Measurements from ENCODE around the gene PYGB.

The PYGB gene

DNA sequence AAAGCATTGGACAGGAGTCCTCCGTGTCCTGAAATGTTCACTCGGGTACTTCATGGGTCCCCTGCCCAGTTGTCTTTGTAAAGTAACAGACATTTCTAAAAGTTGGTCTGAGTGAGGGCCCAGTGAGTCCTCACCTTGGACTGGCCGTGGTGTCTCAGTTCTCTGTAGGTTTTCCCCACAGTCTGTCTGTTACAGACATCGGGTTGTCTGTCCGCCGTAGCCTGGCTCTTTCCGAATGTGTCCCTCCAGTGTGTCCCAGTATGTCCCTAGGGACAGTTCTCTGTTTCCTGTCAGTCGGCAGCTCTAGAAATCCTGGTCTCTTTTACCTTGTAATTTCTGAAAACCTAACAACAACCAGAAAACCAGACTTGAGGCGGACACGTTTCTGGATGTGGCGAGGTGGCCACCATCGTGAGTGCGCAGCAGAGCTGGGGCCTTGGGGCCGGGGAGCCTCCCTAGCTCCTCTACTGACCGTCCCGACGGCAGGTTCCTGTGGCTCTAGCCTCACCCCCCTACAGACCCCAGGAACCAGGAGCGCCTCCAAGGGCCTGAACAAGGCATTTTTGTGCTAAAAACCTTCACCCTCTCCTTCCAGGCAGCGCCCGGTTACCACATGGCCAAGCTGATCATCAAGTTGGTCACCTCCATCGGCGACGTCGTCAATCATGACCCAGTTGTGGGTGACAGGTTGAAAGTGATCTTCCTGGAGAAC is 42.2 kb downstream of the PYGB start:
- no peaks in the 10 kb centered on the region for H3K27me3 ChIP-seq
- no peak overlapping the region for H3K27ac ChIP-seq
- H3K4me3 ChIP-seq (ENCODE audit: low read depth in 1 of 2, low read length in 1 of 2), result no peak overlapping the region
- peaks cover 82% of the 10 kb centered on the region for H3K36me3 ChIP-seq
- no peaks in the 10 kb centered on the region for H3K9me3 ChIP-seq
- no peaks in the 10 kb centered on the region for H3K4me1 ChIP-seq (ENCODE audit: control insufficient read depth in 1 of 2, insufficient read depth in 1 of 2, low read depth in 1 of 2, low read length in 1 of 2)
- TF ChIP-seq, protein P1, sequence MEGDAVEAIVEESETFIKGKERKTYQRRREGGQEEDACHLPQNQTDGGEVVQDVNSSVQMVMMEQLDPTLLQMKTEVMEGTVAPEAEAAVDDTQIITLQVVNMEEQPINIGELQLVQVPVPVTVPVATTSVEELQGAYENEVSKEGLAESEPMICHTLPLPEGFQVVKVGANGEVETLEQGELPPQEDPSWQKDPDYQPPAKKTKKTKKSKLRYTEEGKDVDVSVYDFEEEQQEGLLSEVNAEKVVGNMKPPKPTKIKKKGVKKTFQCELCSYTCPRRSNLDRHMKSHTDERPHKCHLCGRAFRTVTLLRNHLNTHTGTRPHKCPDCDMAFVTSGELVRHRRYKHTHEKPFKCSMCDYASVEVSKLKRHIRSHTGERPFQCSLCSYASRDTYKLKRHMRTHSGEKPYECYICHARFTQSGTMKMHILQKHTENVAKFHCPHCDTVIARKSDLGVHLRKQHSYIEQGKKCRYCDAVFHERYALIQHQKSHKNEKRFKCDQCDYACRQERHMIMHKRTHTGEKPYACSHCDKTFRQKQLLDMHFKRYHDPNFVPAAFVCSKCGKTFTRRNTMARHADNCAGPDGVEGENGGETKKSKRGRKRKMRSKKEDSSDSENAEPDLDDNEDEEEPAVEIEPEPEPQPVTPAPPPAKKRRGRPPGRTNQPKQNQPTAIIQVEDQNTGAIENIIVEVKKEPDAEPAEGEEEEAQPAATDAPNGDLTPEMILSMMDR (IDR thresholded peaks at IDR 0.05), result no peak

DNA sequence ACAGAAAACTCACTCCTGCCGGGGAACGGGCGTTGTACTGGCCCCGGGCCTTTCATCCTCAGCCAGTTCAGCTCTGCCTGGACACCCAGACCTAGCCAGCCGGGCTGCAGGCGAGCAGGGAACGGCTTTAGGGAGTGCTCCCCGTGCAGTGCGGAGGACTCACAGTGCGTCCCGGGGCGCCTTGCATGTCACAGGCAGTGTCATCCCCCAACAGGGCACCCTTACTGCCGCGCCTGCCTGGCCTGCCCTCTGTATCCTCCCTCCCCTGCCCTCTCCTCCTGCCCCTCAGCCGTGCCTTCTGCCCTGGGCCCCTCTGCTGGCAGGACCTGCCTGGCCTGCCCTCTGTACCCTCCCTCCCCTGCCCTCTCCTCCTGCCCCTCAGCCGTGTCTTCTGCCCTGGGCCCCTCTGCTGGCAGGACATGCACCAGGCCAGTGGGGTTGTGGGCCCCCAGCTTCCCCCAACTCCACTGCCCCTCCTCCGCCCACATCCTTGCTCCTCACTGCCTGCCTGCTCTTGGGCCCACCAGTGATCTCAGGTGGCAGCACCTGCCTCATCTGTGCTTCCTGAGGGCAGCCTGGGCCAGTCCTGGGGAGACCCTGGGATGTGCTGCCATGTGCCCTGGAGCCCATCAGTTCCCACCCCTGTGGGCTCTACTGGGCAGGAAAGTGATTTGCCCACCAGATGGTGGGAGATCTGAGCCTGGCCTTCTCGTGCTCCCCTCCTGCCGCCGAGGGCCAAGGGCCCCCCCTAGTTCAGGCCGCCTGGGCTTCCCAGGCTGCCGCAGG is 43.0 kb downstream of the PYGB start:
- Histone ChIP-seq H3K27ac (no peak overlapping the region), H3K4me1 (ENCODE audit: control insufficient read depth in 1 of 2, insufficient read depth in 1 of 2, low read depth in 1 of 2, low read length in 1 of 2) (no peaks in the 10 kb centered on the region), H3K9me3 (no peaks in the 10 kb centered on the region), H3K36me3 (peaks cover 80% of the 10 kb centered on the region), H3K27me3 (no peaks in the 10 kb centered on the region), H3K4me3 (ENCODE audit: low read depth in 1 of 2, low read length in 1 of 2) (no peak overlapping the region)
- TF ChIP-seq, protein P1 (IDR thresholded peaks at IDR 0.05), result no peak

DNA sequence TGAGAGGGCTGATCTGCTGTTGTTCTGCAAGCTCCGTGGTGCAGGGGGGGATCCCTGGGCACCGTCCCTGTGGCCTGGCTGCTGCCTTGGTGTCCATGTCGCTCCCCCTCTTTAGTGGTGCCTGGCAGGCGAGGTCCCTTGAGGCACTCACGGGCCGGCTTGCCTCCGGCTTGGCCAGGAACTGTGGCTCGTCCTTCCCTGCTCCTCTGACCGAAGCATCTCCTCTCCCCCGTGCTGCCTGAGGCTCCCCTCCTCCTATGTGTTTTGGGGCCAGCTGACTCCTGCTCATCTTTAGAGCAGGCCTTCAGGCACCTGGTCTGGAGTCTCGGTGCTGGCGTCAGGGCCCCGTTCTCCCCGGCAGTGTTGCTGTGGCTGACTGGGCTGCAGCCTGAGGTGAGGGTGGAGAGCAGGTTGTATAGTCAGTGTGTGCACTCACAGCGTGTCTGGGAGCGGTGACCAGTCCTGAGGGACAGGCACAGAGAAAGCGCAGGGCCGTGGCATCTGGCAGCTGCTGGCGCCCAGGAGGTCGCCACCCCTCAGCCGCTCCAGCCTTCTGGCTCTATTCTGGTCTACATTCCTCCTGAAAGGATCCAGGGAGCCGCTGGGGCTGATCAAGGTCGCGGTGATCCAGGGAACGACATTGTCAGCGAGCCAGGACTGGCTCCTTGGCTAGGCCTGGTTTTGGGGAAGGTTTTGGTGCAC is 43.7 kb downstream of the PYGB start:
- H3K4me1 ChIP-seq (ENCODE audit: control insufficient read depth in 1 of 2, insufficient read depth in 1 of 2, low read depth in 1 of 2, low read length in 1 of 2), result no peaks in the 10 kb centered on the region
- H3K36me3 ChIP-seq, result peaks cover 80% of the 10 kb centered on the region
- no peak overlapping the region for H3K27ac ChIP-seq
- H3K4me3 ChIP-seq (ENCODE audit: low read depth in 1 of 2, low read length in 1 of 2), result no peak overlapping the region
- TF ChIP-seq, protein P1 (IDR thresholded peaks at IDR 0.05), result no peak
- no peaks in the 10 kb centered on the region for H3K9me3 ChIP-seq
- H3K27me3 ChIP-seq, result no peaks in the 10 kb centered on the region

DNA sequence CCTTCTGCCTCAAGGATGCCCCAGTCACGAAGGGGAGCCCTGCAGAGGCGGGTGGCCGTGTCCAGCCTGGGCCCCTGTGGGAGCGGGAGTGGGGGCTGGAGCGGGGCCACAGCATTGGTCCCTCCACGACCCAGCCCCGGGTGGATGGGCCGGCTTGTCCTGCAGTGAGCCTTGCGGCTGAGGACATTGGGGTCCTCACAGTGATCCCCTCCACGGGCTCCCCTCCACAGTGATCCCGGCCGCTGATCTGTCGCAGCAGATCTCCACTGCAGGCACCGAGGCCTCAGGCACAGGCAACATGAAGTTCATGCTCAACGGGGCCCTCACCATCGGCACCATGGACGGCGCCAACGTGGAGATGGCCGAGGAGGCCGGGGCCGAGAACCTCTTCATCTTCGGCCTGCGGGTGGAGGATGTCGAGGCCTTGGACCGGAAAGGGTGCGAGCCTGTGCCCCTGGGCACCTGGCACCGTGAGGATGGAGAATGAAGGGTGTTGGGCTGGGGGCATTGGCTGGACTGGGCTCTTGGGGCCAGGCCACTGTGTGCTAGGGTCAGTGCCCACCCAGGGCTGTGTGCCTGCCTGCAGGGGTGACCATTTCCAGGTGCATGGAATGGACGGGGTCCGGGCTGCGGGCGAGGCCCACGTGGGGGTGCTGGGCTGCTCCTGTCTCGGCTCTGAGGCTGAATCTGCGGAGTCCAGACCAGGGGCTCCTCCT is 44.4 kb downstream of the PYGB start:
- H3K9me3 ChIP-seq, result no peaks in the 10 kb centered on the region
- H3K27ac ChIP-seq, result no peak overlapping the region
- H3K36me3 ChIP-seq, result peaks cover 80% of the 10 kb centered on the region
- H3K4me1 ChIP-seq (ENCODE audit: control insufficient read depth in 1 of 2, insufficient read depth in 1 of 2, low read depth in 1 of 2, low read length in 1 of 2), result no peaks in the 10 kb centered on the region
- no peak overlapping the region for H3K4me3 ChIP-seq (ENCODE audit: low read depth in 1 of 2, low read length in 1 of 2)
- TF ChIP-seq, protein P1 (IDR thresholded peaks at IDR 0.05), result no peak
- H3K27me3 ChIP-seq, result no peaks in the 10 kb centered on the region

DNA sequence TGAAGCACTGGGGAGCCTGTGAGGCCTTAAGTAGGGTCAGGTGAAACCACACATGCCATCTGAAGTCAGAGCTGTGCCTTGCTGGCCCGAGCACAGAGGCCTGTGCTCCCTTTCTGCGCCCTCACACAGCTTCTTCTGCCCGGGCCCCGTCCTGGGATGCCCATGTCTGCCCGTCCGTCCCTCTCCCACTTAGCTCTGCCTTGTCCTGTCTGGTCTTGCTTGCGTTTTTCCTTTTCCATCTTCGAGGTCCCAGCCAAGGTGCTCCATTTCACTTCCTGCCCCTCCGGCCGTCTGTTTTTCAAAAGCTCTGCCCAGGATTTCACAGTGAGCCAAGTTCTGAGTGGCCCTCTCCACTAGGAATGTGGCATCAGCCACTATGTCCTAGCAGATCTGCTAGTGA is 45.6 kb downstream of the PYGB start:
- TF ChIP-seq, protein P1 (IDR thresholded peaks at IDR 0.05), result no peak
- Histone ChIP-seq H3K4me1 (ENCODE audit: control insufficient read depth in 1 of 2, insufficient read depth in 1 of 2, low read depth in 1 of 2, low read length in 1 of 2) (no peaks in the 10 kb centered on the region), H3K36me3 (peaks cover 77% of the 10 kb centered on the region)

More for the DNA sequence above, 45.6 kb downstream of the PYGB start:
- no peak overlapping the region for H3K27ac ChIP-seq
- H3K9me3 ChIP-seq, result no peaks in the 10 kb centered on the region
- no peak overlapping the region for H3K4me3 ChIP-seq (ENCODE audit: low read depth in 1 of 2, low read length in 1 of 2)
- no peaks in the 10 kb centered on the region for H3K27me3 ChIP-seq
